Glomerular visceral epithelial cell (primary cell): ENCODE measurements around the gene NAV1.
"Not testable (repeated sequence)": the region's sequence is repeated elsewhere in the genome, so short reads cannot be mapped to it uniquely, and the experiment has no call there.

Experiments used
- DNase-seq: peaks from one replicate; pipeline ENCODE4 v3.0.0-alpha.2; 2016; ENCODE audit errors: extremely low spot score

The NAV1 gene

DNA sequence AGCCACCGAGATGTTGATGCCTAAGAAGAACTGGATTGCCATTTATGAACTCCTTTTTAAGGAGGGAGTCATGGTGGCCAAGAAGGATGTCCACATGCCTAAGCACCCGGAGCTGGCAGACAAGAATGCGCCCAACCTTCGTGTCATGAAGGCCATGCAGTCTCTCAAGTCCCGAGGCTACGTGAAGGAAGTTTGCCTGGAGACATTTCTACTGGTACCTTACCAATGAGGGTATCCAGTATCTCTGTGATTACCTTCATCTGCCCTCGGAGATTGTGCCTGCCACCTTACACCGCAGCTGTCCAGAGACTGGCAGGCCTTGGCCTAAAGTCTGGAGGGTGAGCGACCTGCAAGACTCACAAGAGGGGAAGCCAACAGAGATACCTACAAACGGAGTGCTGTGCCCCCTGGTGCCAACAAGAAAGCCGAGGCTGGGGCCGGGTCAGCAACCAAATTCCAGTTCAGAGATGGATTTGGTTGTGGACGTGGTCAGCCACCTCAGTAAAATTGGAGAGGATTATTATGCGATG, 18.8 kb upstream of the NAV1 start:
- DNase-seq: not testable (repeated sequence)

DNA sequence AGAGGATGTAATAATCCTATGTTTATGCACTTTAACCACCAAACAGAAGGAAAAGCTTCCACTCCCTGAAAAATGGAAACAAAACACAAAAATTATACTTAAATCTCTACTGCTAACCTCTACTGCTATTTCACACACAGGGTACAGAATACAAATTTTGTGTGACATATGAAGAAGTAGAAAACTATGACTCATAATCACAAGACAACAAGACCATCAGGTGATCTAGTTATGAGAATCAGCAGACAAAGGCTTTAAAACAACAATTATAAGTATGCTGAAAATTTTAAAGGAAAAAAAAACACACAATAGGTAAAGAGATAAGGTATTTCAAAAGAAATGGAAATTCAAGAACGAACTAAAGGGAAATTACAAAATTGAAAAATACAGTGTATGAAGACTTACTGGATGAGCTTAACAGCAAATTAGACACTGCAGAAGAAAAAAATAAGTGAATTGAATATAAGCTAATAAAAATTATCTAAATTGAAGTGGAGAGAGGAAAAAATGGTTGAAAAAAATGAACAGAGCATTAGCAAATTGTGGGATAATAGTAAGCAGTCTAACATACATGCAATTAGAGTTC, 13.6 kb upstream of the NAV1 start:
- no peak for DNase-seq

- no peak for DNase-seq
Observed at GRCh38 chr1:201527879-201528278, 11.0 kb upstream of the NAV1 start.

GRCh38 chr1:201528631-201529252, 10.2 kb upstream of the NAV1 start:
- DNase-seq: no peak

DNA sequence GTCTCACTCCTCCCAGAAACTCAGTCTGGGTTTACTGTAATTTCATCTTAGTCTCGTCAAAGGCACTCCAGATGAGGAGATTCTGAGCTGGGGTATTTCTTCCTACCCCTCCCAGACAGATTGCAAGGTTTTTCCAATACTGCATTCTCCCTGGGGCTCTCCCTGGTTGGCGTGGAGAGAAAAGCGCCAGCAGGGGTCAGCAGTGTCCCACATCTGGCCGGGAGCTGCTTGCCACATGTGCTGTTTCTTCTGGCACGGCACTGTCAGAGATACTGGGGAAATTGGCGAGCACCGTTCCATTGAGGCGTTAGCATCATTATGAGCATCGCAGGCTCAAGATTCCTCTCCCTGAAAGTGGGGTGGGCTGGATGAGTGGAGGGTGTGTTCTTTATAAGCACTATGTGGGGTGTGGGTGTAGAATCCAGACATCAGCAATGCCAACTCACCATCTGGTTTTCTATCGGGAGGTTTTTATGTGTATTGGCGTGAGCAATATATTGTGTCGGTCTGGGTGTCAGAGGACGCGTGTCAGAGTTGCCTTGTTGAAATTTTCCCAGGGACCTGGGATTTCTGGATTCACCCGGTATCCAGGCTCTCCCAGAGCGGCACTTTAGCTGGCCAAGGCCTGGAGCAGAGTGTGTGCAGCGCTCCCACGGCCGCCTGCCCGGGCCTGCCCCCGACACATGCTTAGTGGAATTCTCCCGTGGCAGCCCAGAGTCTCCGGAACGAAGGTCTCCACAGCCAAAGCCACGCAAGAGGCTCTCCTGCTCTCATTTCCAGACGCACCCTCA, 8.0 kb upstream of the NAV1 start:
- peak; percentile 80 for DNase-seq

- no peak for DNase-seq
Observed at GRCh38 chr1:201531551-201532425, 7.1 kb upstream of the NAV1 start.

GRCh38 chr1:201533836-201534235, 5.1 kb upstream of the NAV1 start:
- no peak for DNase-seq

DNA sequence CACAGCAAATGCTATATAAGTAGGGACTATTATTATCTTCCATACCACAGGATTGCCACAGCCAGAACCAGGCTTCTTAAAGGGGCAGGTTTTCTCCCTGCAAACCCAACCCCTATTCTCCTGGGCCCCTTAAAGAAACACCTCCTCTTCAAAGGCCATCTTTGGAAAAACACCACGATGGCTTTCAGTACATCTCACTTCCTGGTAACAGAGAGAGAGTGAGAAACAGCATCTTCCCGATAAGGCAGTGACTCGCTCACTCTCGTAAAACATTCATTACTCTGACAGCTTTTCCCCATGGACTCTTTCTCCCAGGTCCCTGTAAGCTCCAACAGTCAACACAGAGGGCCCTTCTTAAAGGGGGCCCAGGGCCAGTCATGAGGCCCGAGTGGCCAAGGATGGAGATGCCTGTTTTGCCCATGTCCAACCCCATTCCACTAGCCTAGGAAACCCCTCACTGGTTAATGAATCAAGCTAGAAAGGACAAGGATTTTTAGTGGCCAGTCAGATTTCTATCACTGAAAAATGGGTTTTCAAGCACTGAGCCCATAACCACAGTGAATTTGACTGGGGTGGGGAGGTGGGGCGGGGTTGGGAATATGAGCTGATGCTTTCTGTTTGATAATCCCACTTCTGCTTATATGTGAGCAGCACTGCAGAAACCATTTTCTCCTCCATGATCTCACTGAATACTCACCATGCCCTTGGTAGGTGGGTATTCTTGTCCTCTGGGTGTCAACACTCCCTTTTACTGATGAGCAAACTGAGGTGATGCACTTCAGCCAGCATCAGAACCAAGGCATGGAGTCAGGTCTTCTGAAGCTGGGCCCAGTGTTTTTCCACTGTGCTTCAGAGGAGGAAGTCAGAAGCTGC, 3.6 kb upstream of the NAV1 start:
- DNase-seq: peak; percentile 51

- no peak for DNase-seq
Observed at GRCh38 chr1:201535919-201536245, 3.0 kb upstream of the NAV1 start.

DNA sequence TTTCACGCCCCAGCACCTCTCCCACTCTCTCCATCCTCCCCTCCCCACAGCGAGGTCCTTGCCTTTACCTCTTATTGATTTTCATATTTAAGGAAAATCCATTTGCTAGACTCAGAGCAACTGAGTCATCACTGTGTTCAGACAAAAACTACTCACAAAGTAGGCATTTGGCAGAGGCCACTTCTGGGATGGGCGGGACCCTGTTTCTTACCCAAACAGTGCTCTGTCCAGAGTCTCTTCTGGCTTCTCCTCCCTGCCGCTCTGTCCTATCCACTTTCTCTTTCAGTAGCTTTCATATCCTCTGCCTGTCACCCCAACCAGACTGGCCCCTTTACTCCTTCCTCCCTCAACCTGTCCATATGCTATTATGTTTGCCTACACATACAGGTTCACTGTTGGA, 2.4 kb upstream of the NAV1 start:
- DNase-seq: peak; percentile 67

GRCh38 chr1:201537028-201537427, 1.9 kb upstream of the NAV1 start:
- no peak for DNase-seq

DNA sequence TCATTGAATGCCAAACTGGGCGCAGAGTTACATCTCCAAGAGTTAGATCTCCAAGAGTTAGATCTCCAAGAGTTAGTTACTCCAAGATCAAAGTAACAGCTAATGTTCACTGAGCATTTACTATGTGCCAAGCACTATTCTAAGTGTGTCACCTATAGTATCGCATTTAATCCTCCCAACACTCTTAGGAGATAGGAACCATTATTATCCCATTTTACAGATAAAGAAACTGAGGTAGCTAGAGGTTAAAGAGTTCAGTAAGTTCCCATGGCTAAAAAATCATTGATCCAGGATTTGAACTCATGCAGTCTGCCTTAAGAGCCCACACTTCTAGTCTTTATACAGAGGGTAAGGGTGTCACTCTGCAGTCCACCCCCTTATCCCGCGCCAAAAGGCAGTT, 1.5 kb upstream of the NAV1 start:
- no peak for DNase-seq

GRCh38 chr1:201537891-201538611, 876 bp upstream of the NAV1 start:
- DNase-seq: peak; percentile 53

DNA sequence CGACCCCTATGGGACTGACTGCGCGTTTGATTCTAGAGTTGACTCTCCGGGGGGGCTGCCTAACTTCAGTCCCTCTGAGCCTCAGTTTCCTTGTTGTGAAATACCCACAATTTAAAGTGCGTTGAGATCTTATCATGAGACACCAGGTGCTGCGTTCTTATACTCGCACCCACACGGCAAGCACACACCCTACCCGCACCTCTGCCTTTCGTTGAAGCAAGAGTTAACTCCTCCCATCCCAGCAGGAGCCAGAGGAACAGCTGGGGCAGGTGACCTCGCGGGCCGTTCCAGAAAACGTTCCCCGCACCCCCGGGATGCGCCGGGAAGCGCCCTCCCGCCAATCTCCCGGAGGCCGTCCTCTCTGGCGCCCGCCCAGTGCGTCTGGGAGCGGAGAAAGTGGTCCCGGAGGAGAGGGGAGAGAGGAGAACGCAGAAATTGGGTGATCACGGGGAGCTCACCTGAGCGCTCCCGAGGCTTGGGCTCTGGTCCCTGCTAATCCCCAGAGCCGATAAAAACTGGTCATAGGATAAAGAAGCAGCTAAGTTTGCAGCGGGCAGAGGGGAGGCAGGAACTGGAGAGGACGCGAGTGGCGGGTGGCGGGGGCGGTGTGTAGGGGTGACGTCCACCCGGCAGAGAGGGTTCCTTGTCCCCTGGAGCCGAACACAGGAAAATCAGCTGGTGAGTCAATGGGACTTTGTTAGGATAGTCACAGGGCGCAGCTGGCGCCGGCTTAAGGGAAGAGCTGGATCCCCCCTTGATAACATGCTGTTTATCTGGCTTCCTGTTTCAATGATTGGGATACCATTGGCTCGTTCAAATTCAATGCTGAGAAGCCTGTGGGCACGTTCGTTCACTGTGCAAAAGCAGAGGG, 869 bp downstream of the NAV1 start:
- peak; percentile 73 for DNase-seq

DNA sequence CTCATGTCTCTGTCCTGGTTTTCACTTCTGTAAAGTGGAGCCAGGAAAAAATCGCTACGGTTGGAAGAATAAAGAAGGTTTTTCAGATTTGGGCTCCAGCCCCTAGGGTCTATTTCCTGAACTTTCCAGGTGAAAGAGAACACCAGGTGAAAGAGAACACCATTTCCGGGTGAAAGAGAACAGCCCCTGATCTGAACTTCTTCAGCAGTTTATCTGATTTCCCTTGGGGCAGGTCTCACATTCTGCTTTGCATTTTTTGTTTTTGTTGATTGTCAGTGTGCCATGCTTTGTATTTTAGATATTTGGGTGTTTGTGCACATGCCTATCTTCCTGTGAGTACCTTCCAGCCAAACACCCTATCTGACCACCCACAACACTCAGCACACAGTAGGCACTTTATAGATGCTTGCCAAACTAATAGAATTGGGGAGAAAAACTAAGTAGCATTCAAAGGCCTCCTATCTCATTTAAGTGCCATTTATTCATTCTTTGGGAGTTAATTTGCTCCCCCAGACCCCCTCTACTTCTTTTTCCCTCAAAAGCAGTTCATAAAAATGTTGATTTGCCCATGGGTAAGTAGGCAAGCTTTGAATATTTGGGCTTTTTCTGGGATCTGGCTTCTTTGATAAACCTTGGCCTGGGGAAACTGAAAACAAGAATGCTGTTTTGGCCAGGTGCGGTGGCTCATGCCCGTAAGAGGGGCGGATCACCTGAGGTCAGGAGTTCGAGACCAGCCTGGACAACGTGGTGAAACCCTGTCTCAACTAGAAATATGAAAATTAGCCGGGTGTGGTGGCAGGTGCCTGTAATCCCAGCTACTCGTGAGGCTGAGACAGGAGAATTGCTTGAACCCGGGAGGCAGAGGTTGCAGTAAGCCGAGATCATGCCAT, 2.2 kb downstream of the NAV1 start:
- no peak for DNase-seq

DNA sequence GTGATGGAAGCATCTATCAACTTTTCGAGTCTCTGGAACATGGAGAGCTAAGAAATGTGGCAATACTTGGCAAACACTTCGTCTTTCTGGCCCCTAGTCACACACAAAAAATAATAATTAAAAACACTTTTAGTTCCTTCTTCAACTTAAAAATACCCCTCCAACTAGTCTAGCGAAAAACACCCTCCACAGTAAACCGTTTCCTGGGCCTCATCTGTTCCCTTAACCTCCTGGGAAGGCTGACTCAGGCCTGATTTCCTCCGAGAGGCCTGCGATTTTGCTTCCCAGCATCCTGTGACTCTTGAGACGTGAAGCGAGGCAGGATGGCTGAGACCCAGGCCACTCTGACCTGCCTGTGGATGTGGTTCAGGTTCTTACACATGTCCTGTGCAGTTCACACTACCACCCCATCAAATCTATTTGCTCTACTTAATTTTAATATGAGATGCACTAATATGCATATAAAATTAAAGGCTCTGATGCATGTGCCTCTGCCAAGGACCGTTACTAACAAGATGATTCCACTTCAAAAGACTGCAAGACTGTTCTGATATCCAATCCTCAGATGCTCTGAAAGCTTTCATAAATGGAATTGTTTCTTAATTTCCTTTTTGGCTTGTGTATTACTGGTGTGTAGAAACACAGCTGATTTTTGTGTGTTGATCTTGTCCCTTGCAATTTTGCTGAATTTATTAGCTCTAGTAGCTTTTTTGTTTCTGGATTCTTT, 3.5 kb downstream of the NAV1 start:
- peak; percentile 74 for DNase-seq

GRCh38 chr1:201543871-201544642, 5.1 kb downstream of the NAV1 start:
- DNase-seq: peak; percentile 27
